H9 (cell line): Measurements from ENCODE around the gene GFRA1. TPM values are rescaled to one million over a fixed set of nuclear protein-coding genes. Genes with fewer than 3 reads are reported as not detected.

Experiments
- DNase-seq: peaks from one replicate; pipeline ENCODE4 v3.0.0-alpha.2; 2017
- H2AFZ ChIP-seq: one replicate; pipeline ENCODE4 v1.6.1; 2013; ENCODE audit warnings: mild to moderate bottlenecking, low read length, control low read depth, moderate library complexity
- H2AK5ac ChIP-seq: 2 replicates; pipeline ENCODE4 v1.6.1; 2013; ENCODE audit warnings: low read length, control low read depth, mixed read lengths; ENCODE audit not compliant: insufficient read length
- H2BK120ac ChIP-seq: one replicate; pipeline ENCODE4 v1.6.1; 2013; ENCODE audit warnings: low read depth, mild to moderate bottlenecking, low read length, control low read depth, inconsistent platforms; ENCODE audit not compliant: poor library complexity, severe bottlenecking
- H2BK12ac ChIP-seq: 2 replicates; pipeline ENCODE4 v1.6.1; 2013; ENCODE audit warnings: low read length, control low read depth, mixed read lengths, low read depth; ENCODE audit not compliant: insufficient read length
- H2BK15ac ChIP-seq: 2 replicates; pipeline ENCODE4 v1.6.1; 2013; ENCODE audit warnings: low read depth, low read length, control low read depth
- H2BK20ac ChIP-seq: one replicate; pipeline ENCODE4 v1.6.1; 2013; ENCODE audit warnings: low read depth, mild to moderate bottlenecking, low read length, control low read depth, inconsistent platforms; ENCODE audit not compliant: poor library complexity, severe bottlenecking
- H2BK5ac ChIP-seq: 2 replicates; pipeline ENCODE4 v1.6.1; 2013; ENCODE audit warnings: low read length, control low read depth, mixed read lengths; ENCODE audit not compliant: insufficient read length
- H3K14ac ChIP-seq: 2 replicates; pipeline ENCODE4 v1.6.1; 2013; ENCODE audit warnings: low read length, control low read depth; ENCODE audit not compliant: insufficient read depth
- H3K18ac ChIP-seq: 2 replicates; pipeline ENCODE4 v1.6.1; 2013; ENCODE audit warnings: low read depth, mild to moderate bottlenecking, mixed read lengths, low read length, control low read depth; ENCODE audit not compliant: insufficient read length
- H3K23ac ChIP-seq: 2 replicates; pipeline ENCODE4 v1.6.1; 2013; ENCODE audit warnings: low read length, control low read depth, mixed read lengths, low read depth; ENCODE audit not compliant: insufficient read length
- H3K23me2 ChIP-seq: 2 replicates; pipeline ENCODE4 v1.6.1; 2013; ENCODE audit warnings: low read depth, mild to moderate bottlenecking, mixed read lengths, low read length, control low read depth; ENCODE audit not compliant: insufficient read length, poor library complexity, severe bottlenecking
- H3K27ac ChIP-seq: 2 replicates; pipeline ENCODE4 v1.5.1; 2013; ENCODE audit warnings: low read length, control low read depth, mixed read lengths, low read depth; ENCODE audit not compliant: insufficient read length
- H3K27me3 ChIP-seq: 2 replicates; pipeline ENCODE4 v1.6.1; 2013; ENCODE audit warnings: low read length, control low read depth, inconsistent platforms; ENCODE audit not compliant: insufficient read depth
- H3K4ac ChIP-seq: 2 replicates; pipeline ENCODE4 v1.6.1; 2013; ENCODE audit warnings: low read depth, mild to moderate bottlenecking, control low read depth, inconsistent platforms, low read length, moderate library complexity
- H3K4me1 ChIP-seq: 2 replicates; pipeline ENCODE4 v1.6.1; 2013; ENCODE audit warnings: low read length, control low read depth, inconsistent platforms; ENCODE audit not compliant: insufficient read depth
- H3K4me2 ChIP-seq: 2 replicates; pipeline ENCODE4 v1.6.1; 2013; ENCODE audit warnings: low read length, control low read depth, mixed read lengths; ENCODE audit not compliant: insufficient read length, insufficient read depth
- H3K56ac ChIP-seq: 2 replicates; pipeline ENCODE4 v1.6.1; 2013; ENCODE audit warnings: low read depth, mild to moderate bottlenecking, mixed read lengths, low read length, control low read depth; ENCODE audit not compliant: insufficient read length
- H3K79me1 ChIP-seq: 2 replicates; pipeline ENCODE4 v1.6.1; 2013; ENCODE audit warnings: low read depth, mild to moderate bottlenecking, moderate library complexity, low read length, control low read depth, inconsistent platforms; ENCODE audit not compliant: insufficient read depth, poor library complexity, severe bottlenecking
- H3K79me2 ChIP-seq: 2 replicates; pipeline ENCODE4 v1.6.1; 2013; ENCODE audit warnings: low read length, control low read depth, inconsistent platforms; ENCODE audit not compliant: insufficient read depth
- H3K9ac ChIP-seq: 2 replicates; pipeline ENCODE4 v1.6.1; 2013; ENCODE audit warnings: low read length, control low read depth, mixed read lengths; ENCODE audit not compliant: insufficient read length; ENCODE audit errors: extremely low read depth
- H3K9me3 ChIP-seq: one replicate; pipeline ENCODE4 v1.6.1; 2013; ENCODE audit warnings: low read depth, low read length, inconsistent platforms; ENCODE audit not compliant: control insufficient read depth
- H3T11ph ChIP-seq: one replicate; pipeline ENCODE4 v1.6.1; 2013; ENCODE audit warnings: mild to moderate bottlenecking, low read length, control low read depth, inconsistent platforms
- H4K20me1 ChIP-seq: one replicate; pipeline ENCODE4 v1.6.1; 2013; ENCODE audit not compliant: control insufficient read depth, insufficient read length, insufficient read depth
- H4K5ac ChIP-seq: 2 replicates; pipeline ENCODE4 v1.6.1; 2013; ENCODE audit warnings: low read depth, mild to moderate bottlenecking, mixed read lengths, low read length, control low read depth; ENCODE audit not compliant: insufficient read length
- H4K8ac ChIP-seq: replicated peaks from 2 replicates; pipeline ENCODE4 v1.6.1; 2013; ENCODE audit warnings: low read length, control low read depth, mixed read lengths, low read depth; ENCODE audit not compliant: insufficient read length
- H4K91ac ChIP-seq: 2 replicates; pipeline ENCODE4 v1.6.1; 2013; ENCODE audit warnings: low read depth, mild to moderate bottlenecking, moderate library complexity, mixed read lengths, low read length, control low read depth; ENCODE audit not compliant: insufficient read length
- H3K27ac Mint-ChIP-seq, 3 experiments: 2 replicates in 2 of 3; 3 replicates in 1 of 3; pipeline ENCODE4 v1.8.0; 2020 to 2021; ENCODE audit warnings: mixed read lengths in 3 of 3, mild to moderate bottlenecking in 1 of 3, moderate library complexity in 1 of 3
- H3K27me3 Mint-ChIP-seq: 2 replicates; pipeline ENCODE4 v1.8.0; 2021; ENCODE audit warnings: low read depth, mild to moderate bottlenecking, moderate library complexity, mixed read lengths
- H3K36me3 Mint-ChIP-seq, 3 experiments: 2 replicates in 2 of 3; 3 replicates in 1 of 3; pipeline ENCODE4 v1.8.0; 2020 to 2021; ENCODE audit warnings: low read depth in 3 of 3, mixed read lengths in 3 of 3; ENCODE audit not compliant: insufficient read depth in 1 of 3
- H3K4me1 Mint-ChIP-seq, 2 experiments: 2 replicates each; pipeline ENCODE4 v1.8.0; 2020; ENCODE audit warnings: mixed read lengths in 2 of 2
- H3K4me3 Mint-ChIP-seq, 2 experiments: 2 replicates in 1 of 2; 3 replicates in 1 of 2; pipeline ENCODE4 v1.8.0; 2020 to 2021; ENCODE audit warnings: mild to moderate bottlenecking in 2 of 2, mixed read lengths in 2 of 2, moderate library complexity in 1 of 2
- H3K9me3 Mint-ChIP-seq, 2 experiments: 2 replicates in 1 of 2; 3 replicates in 1 of 2; pipeline ENCODE4 v1.8.0; 2020; ENCODE audit warnings: mild to moderate bottlenecking in 2 of 2, mixed read lengths in 2 of 2, moderate library complexity in 1 of 2
- WGBS: extraction: QIAGEN DNeasy Blood & Tissue Kit; methylation state at CpG from one replicate; pipeline ENCODE4 v1.1.7; 2013; ENCODE audit warnings: missing lambda C conversion rate, low lambda C conversion rate, mixed read lengths; ENCODE audit not compliant: insufficient read length; ENCODE audit errors: extremely low coverage; 5-methylcytosine and 5-hydroxymethylcytosine counted together
- total RNA-seq: library from RNA; stranded (reverse); gene quantifications from 2 replicates; pipeline ENCODE4 v1.2.1, GENCODE V29; 2021
- TF ChIP-seq, protein P1 (sequence below): fragments of 200-600 bp; sonication (generic); conservative IDR thresholded peaks from 3 replicates; pipeline ENCODE4 v1.8.0; 2021; ENCODE audit warnings: antibody characterized with exemption, mild to moderate bottlenecking

Gene GFRA1
- total RNA-seq, 1 experiment from 2014 or later: 0.24 TPM

DNA sequence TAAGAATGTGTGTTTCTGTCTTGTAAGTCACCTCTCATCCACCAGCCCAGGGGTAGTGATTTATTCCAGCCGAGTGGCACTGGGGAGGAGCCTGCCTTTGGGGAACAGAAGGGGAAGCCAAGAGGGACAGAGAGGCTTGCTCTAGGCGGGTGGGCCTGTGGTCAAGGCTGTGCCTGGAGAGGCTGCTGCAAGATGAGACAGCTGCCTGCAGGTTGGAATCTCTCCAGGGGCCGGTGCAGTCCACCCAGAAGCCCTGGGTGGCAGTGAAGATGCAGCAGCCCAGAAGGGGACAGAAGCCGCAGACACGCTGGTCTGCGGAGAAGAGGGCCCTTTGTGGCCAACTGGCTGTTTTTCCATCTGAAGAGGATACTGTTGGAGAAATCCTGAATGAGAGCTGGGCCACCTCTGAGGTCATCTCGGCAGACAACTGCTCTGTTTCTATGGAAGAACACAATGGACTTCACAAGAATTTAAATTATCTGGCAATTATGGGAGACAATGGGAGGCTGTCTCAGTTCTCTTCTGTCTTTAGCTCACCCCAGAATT is 175.7 kb downstream of the GFRA1 start:
- Histone ChIP-seq H2AK5ac (no peak overlapping the region), H3K9me3 (no peaks in the 10 kb centered on the region), H2AFZ (no peak overlapping the region), H3K79me2 (no peaks in the 10 kb centered on the region), H3K9ac (no peak overlapping the region), H3K23me2 (no peaks in the 10 kb centered on the region), H3T11ph (no peak overlapping the region), H2BK20ac (no peak overlapping the region), H2BK15ac (no peak overlapping the region), H4K8ac (no peak overlapping the region), H3K79me1 (no peaks in the 10 kb centered on the region), H3K18ac (no peak overlapping the region), H2BK5ac (no peak overlapping the region), H3K27ac (no peak overlapping the region), H3K27me3 (no peaks in the 10 kb centered on the region), H4K91ac (no peak overlapping the region), H4K20me1 (no peaks in the 10 kb centered on the region), H3K56ac (no peak overlapping the region), H3K4ac (no peak overlapping the region), H2BK12ac (no peak overlapping the region), H3K4me2 (no peak overlapping the region), H2BK120ac (no peak overlapping the region), H3K14ac (peak overlapping the region; percentile 65; the same call in 1 of the 2 replicates), H3K23ac (no peak overlapping the region), H3K4me1 (no peaks in the 10 kb centered on the region), H4K5ac (no peak overlapping the region)
- H3K36me3 Mint-ChIP-seq: no peaks in the 10 kb centered on the region
- peaks cover 3% of the 10 kb centered on the region; the same call in 1 of the 2 replicates for H3K27me3 Mint-ChIP-seq
- TF ChIP-seq, protein P1, sequence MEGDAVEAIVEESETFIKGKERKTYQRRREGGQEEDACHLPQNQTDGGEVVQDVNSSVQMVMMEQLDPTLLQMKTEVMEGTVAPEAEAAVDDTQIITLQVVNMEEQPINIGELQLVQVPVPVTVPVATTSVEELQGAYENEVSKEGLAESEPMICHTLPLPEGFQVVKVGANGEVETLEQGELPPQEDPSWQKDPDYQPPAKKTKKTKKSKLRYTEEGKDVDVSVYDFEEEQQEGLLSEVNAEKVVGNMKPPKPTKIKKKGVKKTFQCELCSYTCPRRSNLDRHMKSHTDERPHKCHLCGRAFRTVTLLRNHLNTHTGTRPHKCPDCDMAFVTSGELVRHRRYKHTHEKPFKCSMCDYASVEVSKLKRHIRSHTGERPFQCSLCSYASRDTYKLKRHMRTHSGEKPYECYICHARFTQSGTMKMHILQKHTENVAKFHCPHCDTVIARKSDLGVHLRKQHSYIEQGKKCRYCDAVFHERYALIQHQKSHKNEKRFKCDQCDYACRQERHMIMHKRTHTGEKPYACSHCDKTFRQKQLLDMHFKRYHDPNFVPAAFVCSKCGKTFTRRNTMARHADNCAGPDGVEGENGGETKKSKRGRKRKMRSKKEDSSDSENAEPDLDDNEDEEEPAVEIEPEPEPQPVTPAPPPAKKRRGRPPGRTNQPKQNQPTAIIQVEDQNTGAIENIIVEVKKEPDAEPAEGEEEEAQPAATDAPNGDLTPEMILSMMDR: no peak
- peaks cover 0 to 3% of the 10 kb centered on the region in 2 experiments; a peak in 1 of 5 replicates for H3K9me3 Mint-ChIP-seq
- H3K4me3 Mint-ChIP-seq: no peak overlapping the region
- whole genome bisulfite sequencing: no CpG with 5 or more reads among the region's 7 CpGs
- DNase-seq: no peak
- peaks cover 20 to 21% of the 10 kb centered on the region in 2 experiments for H3K4me1 Mint-ChIP-seq
- no peak overlapping the region for H3K27ac Mint-ChIP-seq
